ENCODE results near the gene LIN7C.
A peak's percentile ranks its signal among the peaks of the same experiment; 100 is the strongest.

The LIN7C gene

DNA sequence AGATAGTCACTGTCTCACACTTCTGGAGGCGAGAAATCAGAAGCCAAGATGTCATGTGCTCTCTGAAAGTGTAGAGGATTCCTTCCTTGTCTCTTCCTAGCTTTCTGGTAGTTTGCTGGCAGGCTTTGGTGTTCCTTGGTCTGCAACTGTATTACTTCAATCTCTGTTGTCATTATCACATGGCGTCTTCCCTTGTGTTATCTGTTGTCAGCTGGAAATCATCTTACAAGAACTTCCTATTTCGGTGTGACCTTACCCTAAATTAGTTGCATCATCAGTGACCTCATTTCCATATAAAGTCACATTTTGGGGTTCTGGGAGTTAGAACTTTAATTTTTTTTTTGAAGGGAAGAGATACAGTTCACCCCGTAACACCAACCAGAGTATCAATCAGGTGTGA is 3.3 kb upstream of the LIN7C start:
- DNase-seq (ENCODE audit: low spot score) (no peak), FAIRE-seq (no peak)

DNA sequence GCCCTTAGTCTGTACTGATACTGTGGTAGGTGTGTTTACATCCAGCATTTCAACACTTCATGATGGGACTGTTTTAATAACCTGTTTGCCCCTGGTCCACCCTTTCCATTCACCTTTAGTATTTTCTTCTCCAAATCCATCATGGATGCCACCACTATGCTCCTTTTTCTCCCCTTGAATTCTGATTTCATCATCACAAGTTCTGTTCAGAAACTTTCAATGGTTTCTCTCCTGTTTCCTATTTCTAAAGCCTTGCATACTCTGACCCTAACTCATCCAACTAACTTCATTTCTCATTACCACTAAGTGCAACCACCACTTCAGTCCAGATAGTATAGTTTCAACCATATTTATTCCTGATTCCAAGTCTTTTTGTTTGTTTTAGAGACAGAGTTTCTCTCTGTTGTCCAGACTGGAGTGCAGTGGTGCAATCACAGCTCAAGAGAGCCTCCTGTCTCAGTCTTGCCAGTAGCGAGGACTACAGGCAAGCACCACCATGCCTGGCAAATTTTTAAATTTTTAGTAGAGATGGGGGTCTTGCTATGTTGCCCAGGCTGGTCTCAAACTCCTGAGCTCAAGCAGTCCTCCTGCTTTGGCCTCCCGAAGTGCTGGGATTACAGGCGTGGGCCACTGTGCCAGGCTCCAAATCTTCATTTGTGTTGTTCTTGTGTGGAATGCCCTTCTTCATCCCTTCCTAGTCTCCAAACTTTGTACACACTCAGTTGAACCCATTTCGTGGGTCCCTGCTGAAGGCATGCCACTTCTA is 1.2 kb upstream of the LIN7C start:
- DNase-seq (ENCODE audit: low spot score), result no peak
- no peak for FAIRE-seq

DNA sequence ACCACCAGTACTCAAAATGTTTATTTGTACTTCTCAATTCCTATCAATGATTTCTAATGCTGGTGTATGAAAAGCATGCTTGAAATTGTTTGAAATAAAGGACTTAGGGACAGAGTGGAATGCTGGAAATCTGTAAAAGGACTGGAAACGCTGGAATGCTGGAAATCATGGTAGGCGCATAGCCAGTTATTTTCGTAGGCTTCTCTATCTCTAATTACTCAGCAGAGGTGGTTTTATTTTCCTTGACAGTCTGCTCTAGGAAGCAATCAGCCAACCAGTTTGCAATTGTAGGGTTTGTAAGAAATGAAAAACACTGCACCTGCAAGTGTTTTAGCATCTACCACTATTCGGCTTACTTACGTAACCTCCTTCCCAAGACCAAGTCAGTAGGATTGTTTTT is 788 bp downstream of the LIN7C start:
- FAIRE-seq, result no peak

DNA sequence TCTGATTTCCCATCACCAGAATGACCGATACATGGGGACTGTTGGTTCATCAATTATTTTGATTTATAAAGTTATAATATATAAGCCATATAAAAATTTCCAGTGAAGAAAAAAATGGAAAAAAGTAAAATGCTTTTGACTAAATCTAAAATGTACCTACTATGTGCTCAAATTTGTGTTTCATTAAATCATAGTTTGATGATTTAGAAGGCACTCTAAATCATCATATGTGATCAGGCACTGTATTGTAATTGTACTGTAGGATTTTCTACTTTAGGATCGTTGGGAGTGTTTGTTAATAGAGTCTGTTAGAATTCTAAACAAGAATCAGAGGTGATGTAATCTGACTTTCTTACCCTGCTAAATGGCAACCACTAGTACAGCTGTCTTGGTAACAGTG is 2.4 kb downstream of the LIN7C start:
- DNase-seq (ENCODE audit: low spot score), result no peak
- FAIRE-seq, result no peak

More for the DNA sequence above, 788 bp downstream of the LIN7C start:
- DNase-seq (ENCODE audit: low spot score), result no peak

DNA sequence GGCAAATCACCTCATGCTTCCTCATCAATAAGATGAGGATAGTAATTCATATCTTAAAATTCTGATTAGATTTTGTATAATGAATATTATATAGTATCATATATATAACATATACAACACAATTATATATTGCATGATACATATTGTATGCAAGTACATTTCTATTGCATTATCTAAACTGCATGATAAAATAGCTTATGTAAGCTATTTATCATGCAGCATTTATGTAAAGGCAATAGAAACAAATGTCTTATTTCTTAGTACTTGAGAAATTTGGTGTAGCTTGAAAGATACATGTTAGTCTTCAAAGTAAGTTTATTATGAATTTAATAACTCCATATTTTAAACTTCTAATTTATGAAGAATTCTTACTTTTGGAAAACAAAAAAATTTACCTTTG is 5.5 kb downstream of the LIN7C start:
- FAIRE-seq (no peak), DNase-seq (ENCODE audit: low spot score) (no peak)

DNA sequence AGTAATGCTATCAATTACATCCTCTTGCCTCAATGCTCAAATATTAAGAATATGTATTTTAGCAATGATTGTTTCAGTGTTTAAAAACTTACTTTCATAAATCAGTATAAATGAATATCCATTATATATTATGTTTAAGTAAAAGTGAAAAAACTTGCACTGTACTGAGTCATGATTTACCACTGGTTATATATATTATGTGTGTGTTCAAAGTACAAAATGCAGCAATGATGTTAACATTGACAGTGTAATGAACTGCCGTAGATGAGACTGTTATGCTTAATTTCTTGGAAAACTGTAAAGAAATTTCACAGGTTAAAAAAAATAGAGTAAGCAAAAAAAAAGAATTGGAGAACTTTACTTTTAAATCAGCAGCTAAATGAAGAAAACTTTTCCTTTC is 8.7 kb downstream of the LIN7C start:
- DNase-seq (ENCODE audit: low spot score) (no peak), FAIRE-seq (no peak)

DNA sequence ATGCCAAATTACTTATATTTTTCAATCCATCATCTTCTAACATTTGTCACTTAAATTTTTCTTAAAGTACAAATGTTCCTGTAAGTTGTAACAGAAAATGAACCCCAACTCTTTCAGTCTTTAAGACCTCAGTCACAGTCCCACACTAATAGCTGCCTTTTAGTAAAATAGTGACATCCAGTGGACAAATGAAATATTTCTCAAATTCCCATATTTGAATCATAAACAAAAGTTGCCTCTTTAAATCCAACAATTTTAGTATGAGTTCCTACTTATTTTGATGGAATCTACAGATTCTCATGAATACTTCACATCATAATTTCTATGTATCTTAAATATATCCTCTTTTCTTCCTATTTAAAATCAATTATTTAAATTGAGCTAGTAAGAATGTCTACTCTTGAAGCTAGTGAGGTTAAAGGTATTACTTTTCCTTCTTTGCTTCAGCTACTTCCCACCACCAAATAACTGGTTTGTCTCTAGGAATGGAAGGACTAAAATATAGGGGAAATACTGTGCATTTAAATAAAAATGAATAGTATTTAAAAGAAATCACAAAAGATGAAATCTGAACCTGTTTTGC is 9.2 kb downstream of the LIN7C start:
- no peak for DNase-seq (ENCODE audit: low spot score)
- FAIRE-seq, result no peak

DNA sequence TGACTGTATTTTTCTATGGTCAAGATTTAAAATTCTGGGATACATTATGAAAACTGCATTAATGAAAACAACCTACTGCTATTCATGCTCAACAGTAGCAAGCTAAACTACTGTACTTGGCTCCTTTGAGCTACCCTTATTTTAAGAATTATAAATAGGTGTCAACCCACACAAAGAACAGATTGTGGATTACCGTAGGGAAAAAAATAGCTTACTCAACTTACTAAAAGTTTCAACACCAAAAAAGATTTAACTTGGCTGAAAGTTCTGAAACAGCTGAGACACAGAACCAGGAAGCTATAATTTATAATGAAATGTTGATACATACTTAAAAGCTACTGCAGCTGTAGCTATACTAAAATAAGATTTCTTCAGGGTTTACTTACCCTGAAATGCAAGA is 10.1 kb downstream of the LIN7C start:
- FAIRE-seq (no peak), DNase-seq (ENCODE audit: low spot score) (no peak)

DNA sequence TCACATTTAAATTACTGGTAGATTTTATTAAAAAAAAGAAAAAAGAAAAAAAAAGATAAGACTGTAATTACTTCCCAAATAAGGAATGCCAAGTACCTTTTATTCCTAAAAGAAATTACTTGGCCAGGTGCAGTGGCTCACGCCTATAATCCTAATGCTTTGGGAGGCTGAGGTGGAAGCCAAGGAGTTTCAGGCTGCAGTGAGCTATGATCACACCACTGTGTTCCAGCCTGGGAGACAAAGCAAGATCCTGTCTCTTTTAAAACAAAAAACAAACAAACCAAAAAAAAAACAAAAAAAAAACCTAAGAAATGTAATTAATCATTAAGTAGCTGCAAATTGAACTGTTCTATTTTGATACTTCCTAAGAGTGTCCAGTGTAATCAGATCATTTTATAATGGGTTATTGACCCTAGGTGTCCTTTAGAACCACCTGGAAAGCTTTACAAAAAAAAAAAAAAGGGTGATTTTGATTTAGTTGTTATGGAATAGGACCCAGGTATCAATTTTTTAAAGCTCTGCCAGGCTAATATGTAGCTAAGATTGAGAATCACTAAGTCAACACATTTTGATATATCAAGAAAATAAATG is 10.8 kb downstream of the LIN7C start:
- DNase-seq (ENCODE audit: low spot score) (no peak), FAIRE-seq (no peak)

DNA sequence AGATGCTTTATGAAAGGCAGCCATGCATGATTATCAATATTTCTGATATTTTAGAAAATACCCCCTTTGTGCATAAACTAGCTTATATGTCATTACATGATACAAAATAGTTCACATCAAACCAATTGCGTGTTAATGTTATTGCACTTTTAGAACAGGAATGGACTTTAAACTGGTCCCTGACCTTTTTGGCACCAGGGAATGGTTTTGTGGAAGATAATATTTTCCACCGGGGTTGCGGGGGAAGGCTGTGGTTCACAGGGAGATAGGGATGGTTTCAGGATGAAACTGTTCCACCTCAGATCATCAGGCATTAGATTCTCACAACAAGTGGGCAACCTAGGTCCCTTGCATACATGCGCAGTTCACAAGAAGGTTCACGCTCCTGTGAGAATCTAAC is 17.5 kb downstream of the LIN7C start:
- FAIRE-seq, result no peak
- DNase-seq (ENCODE audit: low spot score), result no peak

DNA sequence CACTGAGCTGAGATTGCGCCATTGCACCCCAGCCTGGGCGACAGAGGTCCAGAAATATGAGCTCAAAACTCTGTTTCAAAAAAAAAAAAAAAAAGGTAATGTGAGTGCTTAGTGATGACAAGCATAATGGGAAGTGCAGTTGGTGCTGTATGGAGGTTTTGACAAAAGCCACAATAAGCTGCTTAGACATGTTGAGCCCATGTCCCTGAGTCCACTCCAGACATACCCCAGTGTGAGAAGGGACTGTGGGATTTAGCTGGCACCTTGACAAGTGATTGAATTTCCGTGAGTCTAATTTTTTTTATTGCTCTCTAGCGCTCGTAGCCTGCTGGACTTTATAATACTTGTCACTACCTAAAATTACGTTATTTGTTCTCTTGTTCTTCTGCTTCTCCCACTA is 18.9 kb downstream of the LIN7C start:
- no peak for FAIRE-seq

DNA sequence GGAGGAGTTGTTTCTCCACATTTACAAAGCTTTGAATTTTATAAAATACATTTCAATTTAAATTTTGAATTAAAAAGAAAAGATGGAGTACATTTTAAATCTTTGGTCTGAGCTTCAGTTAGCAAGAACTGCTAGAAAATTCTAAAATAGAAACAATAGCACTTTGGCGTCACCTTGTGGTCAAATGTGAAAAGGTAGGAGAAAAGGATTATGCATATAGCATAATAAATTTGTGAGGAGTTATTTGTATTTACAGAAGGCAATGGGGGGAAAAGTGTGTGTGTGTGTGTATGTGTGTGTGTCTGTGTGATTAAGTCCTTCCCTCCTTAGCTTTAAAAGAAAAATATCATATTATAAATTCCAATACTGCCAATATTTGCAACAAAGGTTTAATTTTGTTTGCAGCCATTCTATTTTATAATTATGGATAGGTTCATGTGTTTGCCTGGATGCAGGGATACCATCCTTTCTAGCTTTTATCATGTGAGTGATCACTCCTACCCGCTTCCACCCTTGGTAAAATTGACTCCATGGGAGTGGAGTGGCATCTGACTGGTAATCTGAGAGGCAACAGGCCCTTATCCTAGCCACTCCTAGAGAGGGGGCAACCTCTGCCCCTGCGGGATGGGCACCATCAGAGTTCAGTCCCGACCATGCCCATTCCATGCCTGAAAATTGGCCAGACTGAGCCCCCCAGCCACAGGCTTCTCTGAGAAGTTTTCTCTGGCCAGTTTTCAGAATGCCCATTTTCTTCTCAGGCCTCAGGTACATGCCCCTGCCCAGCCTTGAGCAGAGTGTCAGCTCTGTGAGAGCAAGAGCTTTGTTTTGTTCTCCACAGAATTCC is 20.4 kb downstream of the LIN7C start:
- DNase-seq (ENCODE audit: low spot score), result no peak
- FAIRE-seq, result no peak

More for the DNA sequence above, 18.9 kb downstream of the LIN7C start:
- DNase-seq (ENCODE audit: low spot score), result no peak

DNA sequence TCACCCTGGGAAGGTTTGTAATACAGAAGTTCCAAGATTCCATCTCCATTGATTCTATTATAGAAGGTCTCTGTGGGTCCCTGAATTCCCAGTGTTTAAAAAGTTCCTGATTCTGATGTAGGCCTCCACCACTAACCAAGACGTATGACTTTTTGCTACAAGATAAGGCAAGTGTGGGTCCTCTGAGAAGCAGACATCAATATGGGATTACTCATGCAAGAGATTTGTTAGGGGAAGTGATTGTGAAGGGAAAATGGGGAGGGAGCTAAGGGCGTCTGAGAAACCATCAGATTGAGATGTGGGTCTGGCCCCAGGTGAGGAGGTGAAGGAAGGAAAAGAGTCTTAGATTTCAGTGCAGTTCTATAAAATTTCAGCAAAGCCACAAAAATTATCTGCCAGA is 23.8 kb downstream of the LIN7C start:
- FAIRE-seq, result no peak

DNA sequence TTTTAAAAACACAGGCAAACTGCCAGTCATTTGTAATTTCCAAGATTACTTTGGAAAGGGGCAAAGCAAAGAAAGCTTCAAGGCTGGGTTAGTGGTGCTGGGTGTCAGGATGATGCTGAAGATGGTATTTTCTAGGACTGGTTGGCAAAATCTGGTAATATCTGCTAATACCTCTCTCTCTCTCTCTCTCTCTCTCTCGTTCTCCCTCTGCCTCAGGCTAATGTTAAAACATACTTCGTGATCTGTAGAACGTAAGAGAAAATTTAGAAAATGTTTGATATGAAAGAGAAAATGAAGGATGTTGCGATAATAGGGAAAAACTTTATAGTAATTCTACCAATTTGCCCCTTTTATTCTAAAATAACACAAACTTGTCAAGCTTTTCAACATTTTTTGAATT is 24.6 kb downstream of the LIN7C start:
- DNase-seq (ENCODE audit: low spot score) (no peak), FAIRE-seq (no peak)

More for the DNA sequence above, 23.8 kb downstream of the LIN7C start:
- DNase-seq (ENCODE audit: low spot score), result no peak

DNA sequence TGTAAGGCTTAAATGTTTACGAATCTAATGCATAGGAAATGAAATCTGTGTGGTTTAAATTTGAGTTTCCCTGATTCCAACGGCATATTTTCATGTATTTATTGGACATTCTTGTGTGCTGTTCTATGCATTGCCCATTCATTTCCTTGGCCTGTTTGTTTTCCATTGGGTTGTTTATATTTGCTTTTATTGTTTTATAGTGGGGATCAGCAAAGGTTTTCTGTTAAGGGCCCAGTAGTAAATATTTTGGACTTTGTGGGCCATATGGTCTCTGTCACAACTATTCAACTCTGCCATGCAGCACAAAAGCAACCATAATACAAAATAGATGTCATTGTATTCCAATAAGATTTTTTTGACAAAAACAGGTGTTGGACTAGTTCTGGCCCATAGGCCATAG is 28.7 kb downstream of the LIN7C start:
- FAIRE-seq, result no peak

DNA sequence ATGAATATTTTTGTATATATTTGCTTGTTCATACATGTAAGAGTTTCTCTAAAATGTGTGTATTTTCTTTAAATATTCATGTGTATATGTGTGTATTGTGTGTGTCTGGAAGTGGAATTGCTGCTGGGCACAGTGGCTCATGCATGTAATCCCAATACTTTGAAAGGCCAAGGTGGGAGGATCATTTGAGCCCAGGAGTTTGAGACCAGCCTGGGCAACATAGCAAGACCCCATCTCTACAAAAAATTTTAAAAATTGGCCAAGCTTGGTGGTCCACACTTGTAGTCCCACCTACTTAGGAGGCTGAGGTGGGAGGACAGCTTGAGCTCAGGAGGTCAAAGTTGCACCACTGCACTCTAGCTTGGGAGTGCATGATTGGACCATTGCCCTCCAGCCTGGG is 29.3 kb downstream of the LIN7C start:
- no peak for DNase-seq (ENCODE audit: low spot score)
- FAIRE-seq, result no peak

More for the DNA sequence above, 28.7 kb downstream of the LIN7C start:
- no peak for DNase-seq (ENCODE audit: low spot score)

DNA sequence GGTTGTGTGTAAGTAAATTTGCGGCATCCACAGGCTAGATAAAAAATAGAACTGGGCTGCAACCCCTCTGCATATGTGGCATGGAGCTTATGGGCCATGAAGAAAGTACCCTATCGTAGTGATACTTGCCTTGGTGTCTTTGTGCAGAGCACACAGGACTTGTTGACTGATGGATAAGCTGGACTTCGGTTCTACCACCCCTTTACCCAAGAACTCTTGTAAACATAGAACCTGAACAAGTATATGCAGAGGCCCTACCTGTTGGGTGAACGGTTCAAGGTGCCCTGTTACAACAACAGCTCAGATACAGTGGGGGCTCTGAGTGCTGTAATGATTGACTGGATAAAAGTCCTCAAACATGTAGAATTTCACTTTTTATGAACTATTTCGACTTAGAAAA is 30.9 kb downstream of the LIN7C start:
- DNase-seq (ENCODE audit: low spot score) (no peak), FAIRE-seq (no peak)

DNA sequence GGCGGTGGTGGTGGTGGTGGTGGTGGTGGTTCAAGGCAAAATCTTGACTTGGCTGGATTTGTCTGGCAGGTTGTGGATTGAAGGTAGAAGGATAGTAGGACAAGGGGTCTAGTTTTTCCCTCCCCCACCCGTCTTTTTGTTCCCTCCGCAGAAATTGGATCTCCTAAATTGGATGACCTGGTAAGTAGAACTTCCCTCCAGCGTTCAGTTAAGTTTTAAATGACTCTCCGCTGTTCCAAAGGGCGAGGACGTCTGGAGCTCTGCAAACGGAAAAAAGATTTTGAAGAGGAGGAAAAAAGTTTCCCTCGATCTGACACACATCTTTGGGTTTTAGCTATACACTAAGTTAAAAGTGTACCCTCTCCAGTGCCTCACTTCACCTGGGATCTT is 33.6 kb downstream of the LIN7C start:
- no peak for FAIRE-seq

DNA sequence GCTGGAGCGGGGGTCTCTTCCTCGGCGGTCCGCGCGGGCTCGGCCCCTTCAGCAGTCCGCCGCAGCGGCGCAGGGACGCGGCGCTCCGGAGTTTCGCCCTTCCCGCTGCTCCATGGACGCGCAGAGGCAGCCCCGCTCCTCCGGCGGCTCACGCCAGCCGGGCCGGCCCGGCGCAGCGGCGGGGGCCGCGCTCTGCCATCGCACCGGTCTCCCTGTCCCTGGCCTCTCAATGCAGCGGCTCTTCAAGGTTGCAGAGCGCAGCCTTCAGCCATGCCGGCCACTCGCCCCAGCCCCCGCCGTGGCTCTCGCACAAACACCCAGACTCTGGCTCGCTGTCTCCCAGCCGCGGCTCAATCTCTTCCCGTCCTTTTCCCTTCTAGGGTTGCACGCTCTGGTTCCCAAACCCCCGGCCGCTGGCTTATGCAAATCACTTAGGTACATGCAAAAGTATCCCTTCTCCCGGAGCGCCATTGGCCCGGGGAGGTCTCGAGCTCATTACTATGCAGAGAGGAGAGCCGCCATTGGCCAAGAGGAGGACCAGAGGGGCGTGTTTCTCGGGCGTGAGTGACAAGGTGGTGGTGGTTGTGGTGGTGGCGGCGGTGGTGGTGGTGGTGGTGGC is 34.1 kb downstream of the LIN7C start, which contains the start of gene LGR4:
Gene LGR4 (minus strand): TSS at position 393 of the 619 bp plus-strand sequence. CDS start 488 bp downstream, outside the sequence.
- FAIRE-seq, result no peak

More for the DNA sequence above, 33.6 kb downstream of the LIN7C start:
- DNase-seq (ENCODE audit: low spot score), result no peak

DNA sequence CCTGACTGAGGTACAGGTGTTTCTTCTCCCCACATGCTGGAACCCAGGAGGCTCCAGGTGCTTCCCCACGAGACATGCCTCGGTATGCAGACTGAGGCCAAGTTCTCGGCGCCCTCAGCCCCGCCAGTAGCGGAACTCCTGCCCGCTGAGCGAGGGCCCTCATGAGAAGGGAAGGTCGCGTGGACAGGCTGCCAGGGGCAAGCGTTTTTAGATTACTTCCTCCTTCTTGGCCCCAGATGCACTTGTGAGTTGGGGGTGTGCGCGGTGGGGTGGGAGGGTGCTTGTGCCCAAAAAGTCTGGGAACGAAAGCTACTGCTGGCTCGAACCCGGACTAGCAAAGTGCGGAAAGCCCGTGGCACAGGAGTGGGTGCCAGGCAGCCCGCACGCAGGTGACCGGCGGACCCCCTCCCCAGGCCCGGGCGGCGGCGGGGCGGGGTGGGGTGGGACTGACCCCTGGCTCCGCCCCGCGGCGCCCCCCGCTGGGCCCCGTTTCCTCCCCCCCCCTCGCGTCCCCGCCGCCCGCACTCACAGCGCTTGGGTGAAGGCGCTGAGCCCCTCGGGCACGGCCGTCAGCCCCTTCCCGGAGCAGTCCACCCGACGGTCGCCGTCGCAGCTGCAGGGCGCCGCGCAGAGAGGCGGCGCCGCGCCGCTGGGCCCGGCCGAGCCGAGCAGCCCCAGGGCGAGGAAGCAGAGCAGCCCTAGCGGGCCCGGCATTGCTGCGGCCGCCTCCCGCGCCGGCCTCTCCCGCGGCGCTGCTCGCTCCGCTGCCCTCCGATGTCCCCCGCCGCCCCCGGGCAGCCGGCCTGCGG is 34.8 kb downstream of the LIN7C start:
- no peak for FAIRE-seq
- peak; percentile 60 for DNase-seq (ENCODE audit: low spot score)

More for the DNA sequence above, 34.1 kb downstream of the LIN7C start, which contains the start of gene LGR4:
- DNase-seq (ENCODE audit: low spot score), result peak; percentile 91
